GM06990 (cell line): Measurements from ENCODE around the gene VPS37C.

Experiments used
- DNase-seq: peaks from one replicate; pipeline ENCODE4 v3.0.0-alpha.2; 2011; ENCODE audit not compliant: insufficient read length; ENCODE audit errors: extremely low read depth
- H3K27me3 ChIP-seq: replicated peaks from 2 replicates; pipeline ENCODE4 v1.6.0; 2011; ENCODE audit warnings: low read length; ENCODE audit not compliant: control insufficient read depth, insufficient read depth
- H3K36me3 ChIP-seq: 2 replicates; pipeline ENCODE4 v1.5.1; 2011; ENCODE audit warnings: low read length; ENCODE audit not compliant: control insufficient read depth, insufficient read depth
- H3K4me3 ChIP-seq: replicated peaks from 2 replicates; pipeline ENCODE4 v1.5.1; 2011; ENCODE audit warnings: low read depth, mild to moderate bottlenecking, control low read depth, low read length
- TF ChIP-seq, protein P1 (sequence below): IDR thresholded peaks from 2 replicates; pipeline ENCODE4 v1.5.1; 2011; ENCODE audit warnings: low read length, control low read depth, mild to moderate bottlenecking, inconsistent platforms; ENCODE audit not compliant: insufficient read depth, poor library complexity, severe bottlenecking

The VPS37C gene

DNA sequence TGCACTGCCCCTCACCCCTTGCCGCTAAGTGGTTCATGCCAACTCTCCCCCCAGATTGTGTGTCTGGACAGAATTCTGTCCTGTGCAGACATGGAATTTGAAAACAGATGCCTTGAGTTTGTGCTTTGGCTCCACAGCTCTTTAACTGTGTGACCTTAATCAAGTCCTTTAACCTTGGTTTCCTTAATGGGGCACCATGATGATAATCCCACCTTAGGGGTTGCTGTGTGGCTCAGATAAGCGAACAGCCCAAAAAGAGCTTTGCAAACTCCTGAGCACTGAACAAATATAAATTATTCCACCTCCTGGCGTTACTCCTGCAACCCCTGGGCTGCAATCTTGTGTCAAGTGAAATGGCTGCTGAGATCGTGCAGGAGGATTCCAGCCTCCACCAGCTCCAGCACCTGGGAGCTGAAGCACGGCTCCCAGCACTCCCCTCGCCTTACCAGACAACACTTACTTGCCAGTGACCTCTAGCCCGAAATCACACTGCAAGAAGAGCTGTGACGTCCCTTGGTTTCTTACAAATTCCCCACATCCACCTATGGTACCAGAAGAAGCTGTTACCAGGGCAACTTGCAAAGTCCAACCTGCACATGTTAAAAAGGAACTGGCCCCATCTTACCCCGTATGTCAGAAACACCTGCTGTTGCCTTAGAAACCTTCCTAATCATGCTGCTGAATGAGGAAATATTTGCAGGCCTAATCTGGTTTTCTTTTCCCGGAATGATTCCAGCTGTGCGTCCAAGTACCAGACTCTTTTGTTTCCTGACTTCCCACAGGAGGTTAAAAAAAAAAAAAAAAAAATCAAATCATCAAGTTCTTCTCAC, 13.2 kb downstream of the VPS37C start:
- no peak for DNase-seq
- TF ChIP-seq, protein P1, sequence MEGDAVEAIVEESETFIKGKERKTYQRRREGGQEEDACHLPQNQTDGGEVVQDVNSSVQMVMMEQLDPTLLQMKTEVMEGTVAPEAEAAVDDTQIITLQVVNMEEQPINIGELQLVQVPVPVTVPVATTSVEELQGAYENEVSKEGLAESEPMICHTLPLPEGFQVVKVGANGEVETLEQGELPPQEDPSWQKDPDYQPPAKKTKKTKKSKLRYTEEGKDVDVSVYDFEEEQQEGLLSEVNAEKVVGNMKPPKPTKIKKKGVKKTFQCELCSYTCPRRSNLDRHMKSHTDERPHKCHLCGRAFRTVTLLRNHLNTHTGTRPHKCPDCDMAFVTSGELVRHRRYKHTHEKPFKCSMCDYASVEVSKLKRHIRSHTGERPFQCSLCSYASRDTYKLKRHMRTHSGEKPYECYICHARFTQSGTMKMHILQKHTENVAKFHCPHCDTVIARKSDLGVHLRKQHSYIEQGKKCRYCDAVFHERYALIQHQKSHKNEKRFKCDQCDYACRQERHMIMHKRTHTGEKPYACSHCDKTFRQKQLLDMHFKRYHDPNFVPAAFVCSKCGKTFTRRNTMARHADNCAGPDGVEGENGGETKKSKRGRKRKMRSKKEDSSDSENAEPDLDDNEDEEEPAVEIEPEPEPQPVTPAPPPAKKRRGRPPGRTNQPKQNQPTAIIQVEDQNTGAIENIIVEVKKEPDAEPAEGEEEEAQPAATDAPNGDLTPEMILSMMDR, result no peak
- no peaks in the 10 kb centered on the region for H3K27me3 ChIP-seq
- H3K36me3 ChIP-seq, result peaks cover 2% of the 10 kb centered on the region; the same call in 1 of the 2 replicates
- H3K4me3 ChIP-seq, result no peak overlapping the region

DNA sequence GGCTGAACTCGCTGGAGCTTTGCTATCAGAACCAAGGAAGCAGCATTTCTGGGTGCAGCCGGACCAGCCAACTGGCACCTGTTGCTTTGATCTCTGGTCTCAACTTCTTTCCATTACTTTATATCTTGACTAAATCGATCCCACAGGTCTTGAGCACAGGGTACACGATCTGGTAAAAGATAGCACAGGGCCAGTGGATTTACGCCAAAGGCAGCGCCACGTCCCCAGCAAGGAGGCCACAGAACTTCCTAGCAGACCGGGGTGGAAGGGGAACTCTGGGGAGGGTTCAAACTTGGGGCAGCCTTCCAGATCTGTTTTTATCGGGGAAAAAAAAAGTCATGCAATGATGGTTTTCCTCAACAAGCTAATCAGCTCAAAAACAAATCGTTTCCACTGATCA, 14.0 kb downstream of the VPS37C start:
- DNase-seq, result no peak
- peaks cover 2% of the 10 kb centered on the region; the same call in 1 of the 2 replicates for H3K36me3 ChIP-seq
- no peaks in the 10 kb centered on the region for H3K27me3 ChIP-seq
- TF ChIP-seq, protein P1, result no peak
- H3K4me3 ChIP-seq, result no peak overlapping the region

DNA sequence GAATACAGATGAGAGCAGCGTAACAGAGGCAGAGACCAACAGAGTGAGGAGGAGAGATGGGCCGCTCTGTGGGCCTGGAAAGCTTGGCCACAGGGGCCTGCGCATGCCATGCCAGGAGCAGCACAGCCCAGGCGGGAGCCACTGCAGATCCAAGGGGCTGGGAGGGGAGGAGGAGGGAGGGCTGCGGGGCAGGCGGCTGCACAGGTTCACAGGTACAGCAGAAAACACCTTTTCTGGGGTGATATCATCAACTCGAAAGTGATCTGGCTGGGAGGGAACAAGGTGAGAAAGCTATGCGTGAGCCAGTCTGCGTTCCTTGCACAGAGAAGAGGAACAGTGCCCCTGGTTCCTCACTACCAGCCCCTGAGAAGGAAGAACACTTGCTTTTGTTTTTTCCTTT, 14.8 kb downstream of the VPS37C start:
- Histone ChIP-seq H3K36me3 (peaks cover 2% of the 10 kb centered on the region; the same call in 1 of the 2 replicates), H3K27me3 (no peaks in the 10 kb centered on the region), H3K4me3 (no peak overlapping the region)
- no peak for DNase-seq
- TF ChIP-seq, protein P1, result no peak

GRCh38 chr11:61145228-61146005, 15.8 kb downstream of the VPS37C start:
- Histone ChIP-seq H3K4me3 (no peak overlapping the region), H3K27me3 (no peaks in the 10 kb centered on the region), H3K36me3 (no peaks in the 10 kb centered on the region; the same call in 1 of the 2 replicates)
- TF ChIP-seq, protein P1, result no peak
- DNase-seq, result no peak

GRCh38 chr11:61144511-61145179, 16.6 kb downstream of the VPS37C start:
- DNase-seq, result no peak
- no peaks in the 10 kb centered on the region for H3K27me3 ChIP-seq
- H3K4me3 ChIP-seq, result no peak overlapping the region
- no peaks in the 10 kb centered on the region; the same call in 1 of the 2 replicates for H3K36me3 ChIP-seq
- TF ChIP-seq, protein P1, result no peak
